SK-N-SH (cell line): ENCODE measurements around the gene MLXIPL. TPM values are rescaled to one million over a fixed set of nuclear protein-coding genes. Genes with fewer than 3 reads are reported as not detected.
A peak's percentile ranks its signal among the peaks of the same experiment; 100 is the strongest.

Experiments
- CTCF ChIA-PET: fragments of 300-600, 350-600 bp; formaldehyde crosslinking; extraction: SDS; loops from one replicate; lab custom pipeline; 2021; lab: Yijun Ruan, JAX
- POLR2A ChIA-PET: fragments of 350-600 bp; sonication (Branson Sonifier 250); formaldehyde crosslinking; extraction: SDS; loops from one replicate; lab custom pipeline; 2020; ENCODE audit warnings: antibody characterized with exemption, inconsistent platforms; lab: Yijun Ruan, JAX
- DNase-seq: peaks from one replicate; pipeline ENCODE4 v3.0.0; 2012
- H2AFZ ChIP-seq: fragments of 200-600 bp; sonication (generic); 2 replicates; pipeline ENCODE4 v1.8.1; 2016; ENCODE audit warnings: antibody characterized with exemption, mild to moderate bottlenecking, low read depth
- H3F3A ChIP-seq: fragments of 200-600 bp; sonication (generic); replicated peaks from 2 replicates; pipeline ENCODE3; 2016; ENCODE audit warnings: antibody characterized with exemption, mild to moderate bottlenecking; ENCODE audit not compliant: insufficient read depth
- H3K27ac ChIP-seq, 2 experiments: fragments of 200-500 bp in 1 of 2; fragments of 200-600 bp in 1 of 2; sonication (Bioruptor generic) in 1 of 2; sonication (generic), shearing (Covaris generic) in 1 of 2; 2 replicates each; pipeline versions ENCODE4 v1.5.1 to v1.6.1; 2014 to 2016; ENCODE audit warnings: low read depth in 2 of 2, inconsistent platforms in 1 of 2, low read length in 1 of 2, mild to moderate bottlenecking in 1 of 2, mixed read lengths in 1 of 2
- H3K27me3 ChIP-seq: fragments of 200-600 bp; sonication (generic), shearing (Covaris generic); 2 replicates; pipeline ENCODE4 v1.6.1; 2016; ENCODE audit warnings: mixed run types; ENCODE audit not compliant: insufficient read depth
- H3K36me3 ChIP-seq, 2 experiments: fragments of 200-500 bp in 1 of 2; fragments of 200-600 bp in 1 of 2; sonication (Bioruptor generic) in 1 of 2; sonication (generic) in 1 of 2; replicated peaks in 1 of 2; 2 replicates each; pipeline versions ENCODE3 to v1.5.1; 2014 to 2016; ENCODE audit warnings: low read length in 1 of 2, mild to moderate bottlenecking in 1 of 2; ENCODE audit not compliant: insufficient read depth in 2 of 2, control insufficient read depth in 1 of 2
- H3K4me1 ChIP-seq, 2 experiments: fragments of 200-500 bp in 1 of 2; fragments of 200-600 bp in 1 of 2; sonication (Bioruptor generic) in 1 of 2; sonication (generic), shearing (Covaris generic) in 1 of 2; 2 replicates each; pipeline versions ENCODE4 v1.5.1 to v1.6.1; 2014 to 2016; ENCODE audit warnings: low read depth in 1 of 2, low read length in 1 of 2, mixed run types in 1 of 2; ENCODE audit not compliant: insufficient read depth in 2 of 2, control insufficient read depth in 1 of 2
- H3K4me2 ChIP-seq: fragments of 200-600 bp; sonication (generic), shearing (Covaris generic); 2 replicates; pipeline ENCODE4 v1.6.1; 2017; ENCODE audit warnings: mixed run types
- H3K4me3 ChIP-seq, 2 experiments: fragments of 200-500 bp in 1 of 2; fragments of 200-600 bp in 1 of 2; sonication (Bioruptor generic) in 1 of 2; sonication (generic), shearing (Covaris generic) in 1 of 2; 2 replicates each; pipeline versions ENCODE4 v1.5.1 to v1.8.1; 2014 to 2016; ENCODE audit warnings: low read depth in 2 of 2, inconsistent platforms in 1 of 2, low read length in 1 of 2, mild to moderate bottlenecking in 1 of 2, mixed read lengths in 1 of 2, moderate library complexity in 1 of 2
- H3K79me2 ChIP-seq: fragments of 200-600 bp; sonication (generic); 2 replicates; pipeline ENCODE4 v1.8.1; 2017; ENCODE audit warnings: mild to moderate bottlenecking; ENCODE audit not compliant: insufficient read depth
- H3K9ac ChIP-seq: fragments of 200-600 bp; sonication (generic); 2 replicates; pipeline ENCODE4 v1.6.1; 2017; ENCODE audit warnings: mixed run types
- H3K9me2 ChIP-seq: fragments of 200-600 bp; sonication (generic); 2 replicates; pipeline ENCODE4 v1.6.1; 2017; ENCODE audit warnings: mixed run types
- H3K9me3 ChIP-seq: fragments of 200-600 bp; sonication (generic); 2 replicates; pipeline ENCODE4 v1.6.1; 2017; ENCODE audit warnings: mixed run types, mild to moderate bottlenecking, moderate library complexity
- H4K20me1 ChIP-seq: fragments of 200-600 bp; sonication (generic); 2 replicates; pipeline ENCODE4 v1.6.1; 2017; ENCODE audit warnings: mild to moderate bottlenecking, mixed run types; ENCODE audit not compliant: insufficient read depth
- CTCF ChIP-seq: fragments of 200-600 bp; sonication (generic); IDR thresholded peaks from 2 replicates; pipeline ENCODE4 v1.6.1; 2017; ENCODE audit warnings: antibody characterized with exemption, mild to moderate bottlenecking, moderate library complexity
- ELF1 ChIP-seq: IDR thresholded peaks from 2 replicates; pipeline ENCODE4 v1.4.0; 2012
- EZH2phosphoT487 ChIP-seq: fragments of 200-600 bp; sonication (generic); IDR thresholded peaks from 2 replicates; pipeline ENCODE4 v1.6.1; 2017; ENCODE audit warnings: low read depth, mixed run types, mild to moderate bottlenecking, antibody characterized with exemption, moderate library complexity, borderline replicate concordance
- GABPA ChIP-seq: IDR thresholded peaks from 2 replicates; pipeline ENCODE4 v1.4.0; 2012; ENCODE audit warnings: low read depth, mild to moderate bottlenecking
- IRF3 ChIP-seq: fragments of 150-350 bp; IDR thresholded peaks from 2 replicates; pipeline ENCODE4 v1.6.1; 2016; ENCODE audit warnings: mild to moderate bottlenecking, low read depth, low read length
- MAX ChIP-seq: IDR thresholded peaks from 2 replicates; pipeline ENCODE4 v1.4.0; 2012; ENCODE audit warnings: low read depth
- MXI1 ChIP-seq: IDR thresholded peaks from 2 replicates; pipeline ENCODE4 v1.6.1; 2012; ENCODE audit warnings: mild to moderate bottlenecking, low read depth, low read length, improper control_type of control experiment
- NRF1 ChIP-seq: IDR thresholded peaks from 2 replicates; pipeline ENCODE4 v1.6.1; 2012; ENCODE audit warnings: low read depth, mild to moderate bottlenecking, low read length
- PBX3 ChIP-seq: IDR thresholded peaks from 2 replicates; pipeline ENCODE4; 2012
- RAD21 ChIP-seq: IDR thresholded peaks from 2 replicates; pipeline ENCODE4 v1.6.1; 2012; ENCODE audit warnings: mild to moderate bottlenecking, low read length
- SMC3 ChIP-seq: IDR thresholded peaks from 2 replicates; pipeline ENCODE4 v1.6.1; 2012; ENCODE audit warnings: low read depth, low read length, improper control_type of control experiment
- TEAD4 ChIP-seq: IDR thresholded peaks from 2 replicates; pipeline ENCODE4 v1.4.0; 2012; ENCODE audit warnings: mild to moderate bottlenecking, borderline replicate concordance; ENCODE audit not compliant: insufficient read depth
- USF1 ChIP-seq: IDR thresholded peaks from 2 replicates; pipeline ENCODE4 v1.4.0; 2012; ENCODE audit warnings: low read depth, borderline replicate concordance
- WGBS: methylation state at CpG from one replicate; pipeline ENCODE4 v1.1.6; 2017; ENCODE audit warnings: low lambda C conversion rate; 5-methylcytosine and 5-hydroxymethylcytosine counted together
- polyA plus RNA-seq, 3 experiments: library from polyadenylated mRNA; depleted of rRNA; stranded (reverse); fragments of >200 nt; gene quantifications; 2 replicates each; pipeline ENCODE4 v1.2.3, GENCODE V29; 2012

Gene MLXIPL
- polyA plus RNA-seq, 1 of the 3 experiments (the other 2 are of a cell fraction), result 0.21 TPM

- H3K9me2 ChIP-seq, result no peaks in the 10 kb centered on the region
- ChIA-PET CTCF (interaction anchor here (0.6 to 16.3 kb wide), 72 partner anchors 12 to 774 kb away, joined by 3 to 326 read pairs (median 6); partner anchors contain the start of genes ABHD11, BAZ1B, BUD23 and DNAJC30), POLR2A (interaction anchor here (0.9 to 1.5 kb wide), 4 partner anchors 28 to 128 kb away, joined by 3 to 4 read pairs (median 3); partner anchors contain the start of genes TBL2 and VPS37D)
- H3K79me2 ChIP-seq, result no peaks in the 10 kb centered on the region
- H3F3A ChIP-seq, result peaks cover 6% of the 10 kb centered on the region
- DNase-seq, result peak; percentile 98
- WGBS, result 17% methylated on average over 32 of the region's 36 CpGs
- H3K27me3 ChIP-seq, result peaks cover 13% of the 10 kb centered on the region
- no peaks in the 10 kb centered on the region for H3K36me3 ChIP-seq
- H3K9me3 ChIP-seq, result no peaks in the 10 kb centered on the region
- peak overlapping the region; percentile 13 to 57; a peak in 2 of 4 replicates for H3K4me3 ChIP-seq
- 0 out of 2 replicates have a peak overlapping the region, but pooled peaks have one; percentile 31 for H2AFZ ChIP-seq
- no peaks in the 10 kb centered on the region; a peak in 1 of 4 replicates for H3K4me1 ChIP-seq
- H4K20me1 ChIP-seq, result no peaks in the 10 kb centered on the region
- H3K27ac ChIP-seq, result no peak overlapping the region
- no peak overlapping the region for H3K9ac ChIP-seq
- peak; percentile 91 for TF ChIP-seq RAD21
- 0 out of 2 replicates have a peak, but pooled peaks have one; percentile 10 for TF ChIP-seq NRF1
- TF ChIP-seq CTCF, result peak; percentile 100
- no peak for TF ChIP-seq TEAD4
- peak; percentile 95 for TF ChIP-seq SMC3
- peak overlapping the region; percentile 86 for H3K4me2 ChIP-seq
Measured at GRCh38 chr7:73606801-73607691, 17.3 kb downstream of the MLXIPL start.

- ChIA-PET CTCF (interaction anchor here (1.6 to 16.3 kb wide), 12 partner anchors 11 to 249 kb away, joined by 10 to 326 read pairs (median 54); partner anchors contain the start of genes ABHD11, MLXIPL, STX1A and VPS37D), POLR2A (no interaction called here)
- peaks cover 13% of the 10 kb centered on the region for H3K27me3 ChIP-seq
- no peaks in the 10 kb centered on the region for H3K79me2 ChIP-seq
- TF ChIP-seq IRF3 (no peak), EZH2phosphoT487 (no peak), USF1 (no peak), PBX3 (no peak), GABPA (no peak), ELF1 (no peak), SMC3 (no peak), MXI1 (no peak), MAX (no peak)
- DNase-seq, result no peak
- no peaks in the 10 kb centered on the region for H3K9me3 ChIP-seq
- 44% methylated on average over 16 of the region's 23 CpGs for WGBS
- no peak overlapping the region for H2AFZ ChIP-seq
- H3K9me2 ChIP-seq, result no peaks in the 10 kb centered on the region
- no peak overlapping the region for H3K4me2 ChIP-seq
- H3K9ac ChIP-seq, result no peak overlapping the region
- H4K20me1 ChIP-seq, result no peaks in the 10 kb centered on the region
- H3K4me3 ChIP-seq, result no peak overlapping the region
- no peaks in the 10 kb centered on the region for H3F3A ChIP-seq
- H3K36me3 ChIP-seq, result no peaks in the 10 kb centered on the region
- H3K4me1 ChIP-seq, result no peaks in the 10 kb centered on the region; a peak in 1 of 4 replicates
- no peak overlapping the region for H3K27ac ChIP-seq
Measured at GRCh38 chr7:73605601-73606220, 18.6 kb downstream of the MLXIPL start.
